ENCODE measurements around the gene STEAP2. TPM values are rescaled to one million over a fixed set of nuclear protein-coding genes. Genes with fewer than 3 reads are reported as not detected.
"Not testable (repeated sequence)": the region's sequence is repeated elsewhere in the genome, so short reads cannot be mapped to it uniquely, and the experiment has no call there.

STEAP2 gene
- polyA plus RNA-seq, 4 donors = 2.2 to 16.0 (median 4.5) TPM

- H3K27ac ChIP-seq (ENCODE audit: low read depth in 1 of 3, low read length in 2 of 3) = peak overlapping the region in 2 of 3 donors; percentile 20 to 87
- no peak for FAIRE-seq
- WGBS, 3 donors = 49 to 72% (median 55%) methylated on average over 1 of the region's 1 CpG
Observed at GRCh38 chr7:90243556-90243955, 32.0 kb downstream of the STEAP2 start.

GRCh38 chr7:90244565-90244908 lies 33.0 kb downstream of the STEAP2 start:
- peaks cover 0 to 2% (median 0%) of the 10 kb centered on the region in 3 donors for H3K27me3 ChIP-seq (ENCODE audit: control insufficient read depth in 3 of 3, insufficient read depth in 3 of 3, low read length in 3 of 3)
- H3K4me3 ChIP-seq (ENCODE audit: low read depth in 1 of 3, low read length in 3 of 3) = peak overlapping the region; percentile 56 to 98 (median 94)
- H3K9me3 ChIP-seq (ENCODE audit: control insufficient read depth in 2 of 2, insufficient read depth in 1 of 2, low read depth in 1 of 2, low read length in 1 of 2) = no peaks in the 10 kb centered on the region
- DNase-seq (no peak), FAIRE-seq (no peak)
- whole genome bisulfite sequencing, 3 donors = 18 to 20% (median 20%) methylated on average over 6 of the region's 6 CpGs
- H3K27ac ChIP-seq (ENCODE audit: low read depth in 1 of 3, low read length in 2 of 3) = peak overlapping the region in 1 of 3 donors; percentile 54
- H3K36me3 ChIP-seq (ENCODE audit: control insufficient read depth in 3 of 3, insufficient read depth in 2 of 3, low read depth in 1 of 3, low read length in 3 of 3) = peaks cover 0 to 3% (median 0%) of the 10 kb centered on the region in 3 donors
- peaks cover 4 to 22% (median 5%) of the 10 kb centered on the region in 3 donors for H3K4me1 ChIP-seq (ENCODE audit: control insufficient read depth in 3 of 3, insufficient read depth in 2 of 3, low read depth in 1 of 3, low read length in 2 of 3)

More at GRCh38 chr7:90243556-90243955, 32.0 kb downstream of the STEAP2 start:
- no peak for DNase-seq
- H3K9me3 ChIP-seq (ENCODE audit: control insufficient read depth in 2 of 2, insufficient read depth in 1 of 2, low read depth in 1 of 2, low read length in 1 of 2) = no peaks in the 10 kb centered on the region
- H3K4me1 ChIP-seq (ENCODE audit: control insufficient read depth in 3 of 3, insufficient read depth in 2 of 3, low read depth in 1 of 3, low read length in 2 of 3) = peaks cover 6 to 26% (median 8%) of the 10 kb centered on the region in 3 donors
- H3K4me3 ChIP-seq (ENCODE audit: low read depth in 1 of 3, low read length in 3 of 3) = no peak overlapping the region
- H3K36me3 ChIP-seq (ENCODE audit: control insufficient read depth in 3 of 3, insufficient read depth in 2 of 3, low read depth in 1 of 3, low read length in 3 of 3) = peaks cover 0 to 3% (median 0%) of the 10 kb centered on the region in 3 donors
- H3K27me3 ChIP-seq (ENCODE audit: control insufficient read depth in 3 of 3, insufficient read depth in 3 of 3, low read length in 3 of 3) = peaks cover 0 to 2% (median 0%) of the 10 kb centered on the region in 3 donors

GRCh38 chr7:90244909-90245851 lies 33.6 kb downstream of the STEAP2 start, which contains the start of gene CFAP69:
Gene CFAP69 (plus strand): TSS chr7:90245174. CDS start chr7:90245425, 251 bp downstream.
- Histone ChIP-seq H3K27ac (ENCODE audit: low read depth in 1 of 3, low read length in 2 of 3) (peak within 1 kb of the TSS in 2 of 3 donors; percentile 24 to 87), H3K4me3 (ENCODE audit: low read depth in 1 of 3, low read length in 3 of 3) (peak within 1 kb of the TSS; percentile 56 to 98 (median 94)), H3K36me3 (ENCODE audit: control insufficient read depth in 3 of 3, insufficient read depth in 2 of 3, low read depth in 1 of 3, low read length in 3 of 3) (no peaks in the 10 kb centered on the region), H3K4me1 (ENCODE audit: control insufficient read depth in 3 of 3, insufficient read depth in 2 of 3, low read depth in 1 of 3, low read length in 2 of 3) (peaks cover 4 to 22% (median 5%) of the 10 kb centered on the region in 3 donors), H3K27me3 (ENCODE audit: control insufficient read depth in 3 of 3, insufficient read depth in 3 of 3, low read length in 3 of 3) (peaks cover 0 to 2% (median 0%) of the 10 kb centered on the region in 3 donors), H3K9me3 (ENCODE audit: control insufficient read depth in 2 of 2, insufficient read depth in 1 of 2, low read depth in 1 of 2, low read length in 1 of 2) (no peaks in the 10 kb centered on the region)
- WGBS, 3 donors = 1% methylated on average over 56 to 59 of the region's 59 CpGs
- no peak for FAIRE-seq
- peak; percentile 85 to 96 for DNase-seq

GRCh38 chr7:90246171-90246570 lies 34.6 kb downstream of the STEAP2 start:
- FAIRE-seq (no peak), DNase-seq (peak; percentile 36 to 48)
- WGBS, 3 donors = 11 to 22% (median 16%) methylated on average over 9 of the region's 9 CpGs
- Histone ChIP-seq H3K4me3 (ENCODE audit: low read depth in 1 of 3, low read length in 3 of 3) (peak overlapping the region in 1 of 3 donors; percentile 94), H3K9me3 (ENCODE audit: control insufficient read depth in 2 of 2, insufficient read depth in 1 of 2, low read depth in 1 of 2, low read length in 1 of 2) (no peaks in the 10 kb centered on the region), H3K36me3 (ENCODE audit: control insufficient read depth in 3 of 3, insufficient read depth in 2 of 3, low read depth in 1 of 3, low read length in 3 of 3) (no peaks in the 10 kb centered on the region), H3K27me3 (ENCODE audit: control insufficient read depth in 3 of 3, insufficient read depth in 3 of 3, low read length in 3 of 3) (peaks cover 0 to 2% (median 0%) of the 10 kb centered on the region in 3 donors), H3K4me1 (ENCODE audit: control insufficient read depth in 3 of 3, insufficient read depth in 2 of 3, low read depth in 1 of 3, low read length in 2 of 3) (peaks cover 4 to 22% (median 5%) of the 10 kb centered on the region in 3 donors), H3K27ac (ENCODE audit: low read depth in 1 of 3, low read length in 2 of 3) (no peak overlapping the region)

- H3K27ac ChIP-seq (ENCODE audit: low read depth in 1 of 3, low read length in 2 of 3) = no peak overlapping the region
- H3K4me1 ChIP-seq (ENCODE audit: control insufficient read depth in 3 of 3, insufficient read depth in 2 of 3, low read depth in 1 of 3, low read length in 2 of 3) = peaks cover 4 to 11% (median 5%) of the 10 kb centered on the region in 3 donors
- no peak overlapping the region for H3K4me3 ChIP-seq (ENCODE audit: low read depth in 1 of 3, low read length in 3 of 3)
- 88 to 90% (median 88%) methylated on average over 3 of the region's 3 CpGs for WGBS, 3 donors
- DNase-seq = no peak
- FAIRE-seq = no peak
- no peaks in the 10 kb centered on the region for H3K36me3 ChIP-seq (ENCODE audit: control insufficient read depth in 3 of 3, insufficient read depth in 2 of 3, low read depth in 1 of 3, low read length in 3 of 3)
- H3K9me3 ChIP-seq (ENCODE audit: control insufficient read depth in 2 of 2, insufficient read depth in 1 of 2, low read depth in 1 of 2, low read length in 1 of 2) = no peaks in the 10 kb centered on the region
- H3K27me3 ChIP-seq (ENCODE audit: control insufficient read depth in 3 of 3, insufficient read depth in 3 of 3, low read length in 3 of 3) = peaks cover 0 to 2% (median 0%) of the 10 kb centered on the region in 3 donors
Observed at GRCh38 chr7:90248706-90249105, 37.2 kb downstream of the STEAP2 start.

GRCh38 chr7:90250601-90251303 lies 39.2 kb downstream of the STEAP2 start:
- FAIRE-seq (no peak), DNase-seq (no peak)
- H3K27ac ChIP-seq (ENCODE audit: low read depth in 1 of 3, low read length in 2 of 3) = peak overlapping the region in 1 of 3 donors; percentile 21
- 63 to 70% (median 69%) methylated on average over 3 of the region's 3 CpGs for WGBS, 3 donors
- H3K27me3 ChIP-seq (ENCODE audit: control insufficient read depth in 3 of 3, insufficient read depth in 3 of 3, low read length in 3 of 3) = peaks cover 0 to 2% (median 0%) of the 10 kb centered on the region in 3 donors
- H3K4me1 ChIP-seq (ENCODE audit: control insufficient read depth in 3 of 3, insufficient read depth in 2 of 3, low read depth in 1 of 3, low read length in 2 of 3) = peaks cover 0 to 2% (median under 1%) of the 10 kb centered on the region in 3 donors
- no peak overlapping the region for H3K4me3 ChIP-seq (ENCODE audit: low read depth in 1 of 3, low read length in 3 of 3)
- H3K36me3 ChIP-seq (ENCODE audit: control insufficient read depth in 3 of 3, insufficient read depth in 2 of 3, low read depth in 1 of 3, low read length in 3 of 3) = no peaks in the 10 kb centered on the region
- no peaks in the 10 kb centered on the region for H3K9me3 ChIP-seq (ENCODE audit: control insufficient read depth in 2 of 2, insufficient read depth in 1 of 2, low read depth in 1 of 2, low read length in 1 of 2)

GRCh38 chr7:90251304-90251635 lies 39.7 kb downstream of the STEAP2 start:
- peaks cover 0 to under 1% (median 0%) of the 10 kb centered on the region in 3 donors for H3K27me3 ChIP-seq (ENCODE audit: control insufficient read depth in 3 of 3, insufficient read depth in 3 of 3, low read length in 3 of 3)
- H3K27ac ChIP-seq (ENCODE audit: low read depth in 1 of 3, low read length in 2 of 3) = peak overlapping the region in 1 of 3 donors; percentile 17
- FAIRE-seq = no peak
- no peak for DNase-seq
- no peak overlapping the region for H3K4me3 ChIP-seq (ENCODE audit: low read depth in 1 of 3, low read length in 3 of 3)
- no peaks in the 10 kb centered on the region for H3K9me3 ChIP-seq (ENCODE audit: control insufficient read depth in 2 of 2, insufficient read depth in 1 of 2, low read depth in 1 of 2, low read length in 1 of 2)
- 65 to 76% (median 67%) methylated on average over 1 of the region's 1 CpG for WGBS, 3 donors
- no peaks in the 10 kb centered on the region for H3K36me3 ChIP-seq (ENCODE audit: control insufficient read depth in 3 of 3, insufficient read depth in 2 of 3, low read depth in 1 of 3, low read length in 3 of 3)
- H3K4me1 ChIP-seq (ENCODE audit: control insufficient read depth in 3 of 3, insufficient read depth in 2 of 3, low read depth in 1 of 3, low read length in 2 of 3) = peaks cover 0 to 2% (median 0%) of the 10 kb centered on the region in 3 donors

GRCh38 chr7:90256011-90256410 lies 44.5 kb downstream of the STEAP2 start:
- H3K4me3 ChIP-seq (ENCODE audit: low read depth in 1 of 3, low read length in 3 of 3); FAIRE-seq; DNase-seq; H3K27me3 ChIP-seq (ENCODE audit: control insufficient read depth in 3 of 3, insufficient read depth in 3 of 3, low read length in 3 of 3); H3K4me1 ChIP-seq (ENCODE audit: control insufficient read depth in 3 of 3, insufficient read depth in 2 of 3, low read depth in 1 of 3, low read length in 2 of 3); H3K27ac ChIP-seq (ENCODE audit: low read depth in 1 of 3, low read length in 2 of 3); H3K36me3 ChIP-seq (ENCODE audit: control insufficient read depth in 3 of 3, insufficient read depth in 2 of 3, low read depth in 1 of 3, low read length in 3 of 3); H3K9me3 ChIP-seq (ENCODE audit: control insufficient read depth in 2 of 2, insufficient read depth in 1 of 2, low read depth in 1 of 2, low read length in 1 of 2): not testable (repeated sequence)
- 91 to 94% (median 93%) methylated on average over 5 of the region's 5 CpGs for WGBS, 3 donors

Measured in small intestine (tissue), 7 donors.